GM23338 (cell line): ENCODE results near the gene ANP32E. TPM values are rescaled to one million over a fixed set of nuclear protein-coding genes. Genes with fewer than 3 reads are reported as not detected.

Experiments
- ATAC-seq: fragments of 200-7000 bp; cut with Tn5 transposase; 3 replicates; pipeline ENCODE4 v1.9.1; 2020
- DNase-seq: peaks from one replicate; pipeline ENCODE4 v3.0.0-alpha.2; 2015; ENCODE audit warnings: low spot score
- H2AFZ ChIP-seq: fragments of 200-600 bp; sonication (generic); 2 replicates; pipeline ENCODE4 v1.8.0; 2016; ENCODE audit warnings: antibody characterized with exemption, mild to moderate bottlenecking, moderate library complexity
- H3F3A ChIP-seq: fragments of 200-600 bp; sonication (generic); replicated peaks from 2 replicates; pipeline ENCODE4 v1.8.0; 2017; ENCODE audit warnings: antibody characterized with exemption, mixed run types, low read depth
- H3K27ac ChIP-seq: fragments of 200-600 bp; sonication (generic); 2 replicates; pipeline ENCODE4 v1.6.1; 2016; ENCODE audit warnings: low read depth
- H3K27me3 ChIP-seq: fragments of 200-600 bp; sonication (generic); 2 replicates; pipeline ENCODE4 v1.8.0; 2016; ENCODE audit warnings: mild to moderate bottlenecking, mixed run types, moderate library complexity; ENCODE audit not compliant: insufficient read depth
- H3K36me3 ChIP-seq: fragments of 200-600 bp; sonication (generic); 2 replicates; pipeline ENCODE4 v1.8.0; 2016; ENCODE audit warnings: mild to moderate bottlenecking; ENCODE audit not compliant: insufficient read depth
- H3K4me1 ChIP-seq: fragments of 200-600 bp; sonication (generic); 2 replicates; pipeline ENCODE4 v1.8.0; 2016; ENCODE audit warnings: mild to moderate bottlenecking, moderate library complexity; ENCODE audit not compliant: insufficient read depth
- H3K4me2 ChIP-seq: fragments of 200-600 bp; sonication (generic); 2 replicates; pipeline ENCODE4 v1.7.1; 2017; ENCODE audit warnings: mixed run types
- H3K4me3 ChIP-seq: fragments of 200-600 bp; sonication (generic); 2 replicates; pipeline ENCODE4 v1.6.1; 2016; ENCODE audit warnings: mixed run types
- H3K79me2 ChIP-seq: fragments of 200-600 bp; sonication (generic); replicated peaks from 2 replicates; pipeline ENCODE4 v1.8.0; 2017; ENCODE audit warnings: mild to moderate bottlenecking; ENCODE audit not compliant: insufficient read depth
- H3K9me2 ChIP-seq: fragments of 200-600 bp; sonication (generic); 2 replicates; pipeline ENCODE4 v1.8.0; 2017; ENCODE audit not compliant: insufficient read depth
- H4K20me1 ChIP-seq: fragments of 200-600 bp; sonication (generic); replicated peaks from 2 replicates; pipeline ENCODE4 v1.8.0; 2017; ENCODE audit warnings: mild to moderate bottlenecking; ENCODE audit not compliant: insufficient read depth
- H3K27ac Mint-ChIP-seq: 2 replicates; pipeline ENCODE4 v1.8.0; 2020; ENCODE audit warnings: inconsistent platforms, mild to moderate bottlenecking, moderate library complexity, mixed read lengths
- H3K27me3 Mint-ChIP-seq: 3 replicates; pipeline ENCODE4 v1.8.0; 2022; ENCODE audit warnings: low read depth, mild to moderate bottlenecking, moderate library complexity, mixed read lengths, inconsistent platforms; ENCODE audit not compliant: insufficient read depth, poor library complexity
- H3K36me3 Mint-ChIP-seq: 3 replicates; pipeline ENCODE4 v1.8.0; 2021; ENCODE audit warnings: low read depth, mild to moderate bottlenecking, inconsistent platforms, moderate library complexity, mixed read lengths
- H3K4me1 Mint-ChIP-seq: 3 replicates; pipeline ENCODE4 v1.8.0; 2020; ENCODE audit warnings: mild to moderate bottlenecking, inconsistent platforms, mixed read lengths
- H3K4me3 Mint-ChIP-seq: 3 replicates; pipeline ENCODE4 v1.8.0; 2021; ENCODE audit warnings: moderate library complexity, mild to moderate bottlenecking, inconsistent platforms, mixed read lengths
- H3K9me3 Mint-ChIP-seq: 3 replicates; pipeline ENCODE4 v1.8.0; 2020; ENCODE audit warnings: moderate library complexity, mild to moderate bottlenecking, inconsistent platforms, mixed read lengths
- CREB1 ChIP-seq: fragments of 250-450 bp; sonication (Bioruptor Pico); IDR thresholded peaks from 2 replicates; pipeline ENCODE4 v1.5.0; 2020; ENCODE audit warnings: low read depth, mild to moderate bottlenecking, moderate library complexity
- CTCF ChIP-seq, 2 experiments: fragments of 200-600 bp in 1 of 2; sonication (generic) in 1 of 2; conservative IDR thresholded peaks; 2 replicates each; pipeline versions ENCODE4 v1.5.1 to v1.6.1; 2016 to 2017; ENCODE audit warnings: antibody characterized with exemption in 2 of 2, low read depth in 2 of 2, mild to moderate bottlenecking in 2 of 2, moderate library complexity in 1 of 2
- ETS1 ChIP-seq: IDR thresholded peaks from 2 replicates; pipeline ENCODE4 v1.6.1; 2016; ENCODE audit warnings: antibody characterized with exemption
- EZH2 ChIP-seq: fragments of 200-600 bp; sonication (generic); IDR thresholded peaks from one replicate; pipeline ENCODE4 v1.8.0; 2017; ENCODE audit warnings: antibody characterized with exemption, mild to moderate bottlenecking, low read depth; ENCODE audit not compliant: unreplicated experiment
- EZH2phosphoT487 ChIP-seq: fragments of 200-600 bp; sonication (generic); IDR thresholded peaks from one replicate; pipeline ENCODE4 v1.8.1; 2018; ENCODE audit warnings: antibody characterized with exemption; ENCODE audit not compliant: unreplicated experiment
- POLR2AphosphoS5 ChIP-seq: IDR thresholded peaks from 2 replicates; pipeline ENCODE4 v1.6.1; 2016; ENCODE audit warnings: antibody characterized with exemption, low read depth
- REST ChIP-seq: IDR thresholded peaks from one replicate; pipeline ENCODE4 v1.6.1; 2018; ENCODE audit warnings: antibody characterized with exemption; ENCODE audit not compliant: unreplicated experiment
- STAT1 ChIP-seq: IDR thresholded peaks from one replicate; pipeline ENCODE4 v1.6.1; 2016; ENCODE audit warnings: antibody characterized with exemption; ENCODE audit not compliant: unreplicated experiment
- ZNF114 ChIP-seq: fragments of 250-450 bp; sonication (Bioruptor Pico); IDR thresholded peaks from 2 replicates; pipeline ENCODE4 v1.5.0; 2020; ENCODE audit warnings: mild to moderate bottlenecking, moderate library complexity
- ZNF331 ChIP-seq: fragments of 250-450 bp; sonication (Bioruptor Pico); IDR thresholded peaks from 2 replicates; pipeline ENCODE4 v1.5.0; 2020; ENCODE audit warnings: low read depth, mild to moderate bottlenecking, moderate library complexity
- long read RNA-seq: library from polyadenylated mRNA; unstranded; transcript quantifications from one replicate; pipeline ENCODE4 v2.0.0, GENCODE V29; 2020; ENCODE audit not compliant: unreplicated experiment
- polyA plus RNA-seq: library from polyadenylated mRNA; unstranded; fragments of >200 nt; fragmentation: Nextera tagmentation; extraction: Ambion mirVana; gene quantifications from 2 replicates; pipeline ENCODE4 v1.2.1, GENCODE V29; 2016
- total RNA-seq: library from RNA; depleted of rRNA; stranded (reverse); fragments of >200 nt; shearing (Covaris generic); gene quantifications from 2 replicates; pipeline ENCODE4 v1.2.3, GENCODE V29; 2014; rRNA removed

The ANP32E gene
- total RNA-seq (88.6 and 100 TPM in 2 replicates), polyA plus RNA-seq (244 and 257 TPM in 2 replicates)
- long read RNA-seq, transcript ANP32E-208 (7 exons, 3,451 nt) = major isoform, 5 of 80 reads
- long read RNA-seq, partial matches to known transcripts = 23 of 80 reads
- long read RNA-seq, other reads (novel, unspliced or antisense) = 51 of 80 reads

GRCh38 chr1:150235852-150236613 lies at the start of gene ANP32E:
Gene ANP32E (minus strand): TSS chr1:150236112. CDS start chr1:150235786, 326 bp downstream.
- Mint-ChIP-seq H3K4me1 (peaks cover 17% of the 10 kb centered on the region), H3K27me3 (peaks cover 7% of the 10 kb centered on the region), H3K27ac (peak within 1 kb of the TSS; percentile 95), H3K36me3 (peaks cover 7% of the 10 kb centered on the region; the same call in 2 of the 3 replicates), H3K9me3 (no peaks in the 10 kb centered on the region; the same call in 2 of the 3 replicates), H3K4me3 (no peak within 1 kb of the TSS; the same call in 2 of the 3 replicates)
- peaks cover 7% of the 10 kb centered on the region; the same call in 1 of the 2 replicates for H3K9me2 ChIP-seq
- H4K20me1 ChIP-seq = peaks cover 12% of the 10 kb centered on the region; the same call in 1 of the 2 replicates
- H3K79me2 ChIP-seq = peaks cover 48% of the 10 kb centered on the region
- H3K27ac ChIP-seq = peak within 1 kb of the TSS; percentile 86
- peaks cover 15% of the 10 kb centered on the region for H3K4me1 ChIP-seq
- H3K4me3 ChIP-seq = peak within 1 kb of the TSS; percentile 71
- H3K27me3 ChIP-seq = no peaks in the 10 kb centered on the region
- H3K36me3 ChIP-seq = no peaks in the 10 kb centered on the region
- ATAC-seq = peak; percentile 89
- TF ChIP-seq CREB1 (CRISPR knock-in tag) (peak; percentile 91), ETS1 (peak; percentile 49; the same call in 1 of the 2 replicates), POLR2AphosphoS5 (peak; percentile 98), STAT1 (no peak), REST (peak; percentile 58)
- no peak within 1 kb of the TSS for H2AFZ ChIP-seq
- H3K4me2 ChIP-seq = peak within 1 kb of the TSS; percentile 80
- peak; percentile 99 for DNase-seq
- no peaks in the 10 kb centered on the region for H3F3A ChIP-seq

GRCh38 chr1:150283260-150283659 lies 47.3 kb upstream of the ANP32E start:
- ATAC-seq = no peak
- peaks cover 19% of the 10 kb centered on the region for H3K27me3 Mint-ChIP-seq
- H3K4me3 Mint-ChIP-seq = peak overlapping the region; percentile 91
- TF ChIP-seq EZH2phosphoT487 (no peak), REST (no peak), ZNF114 (no peak), EZH2 (no peak), ETS1 (no peak), STAT1 (no peak), CTCF (conservative IDR thresholded peaks at IDR 0.05; ENCODE audit: low read depth in 2 of 2) (no peak), ZNF331 (CRISPR knock-in tag) (no peak)

More at GRCh38 chr1:150283260-150283659, 47.3 kb upstream of the ANP32E start:
- DNase-seq = peak; percentile 14
- peaks cover 13% of the 10 kb centered on the region for H3K27me3 ChIP-seq
- Mint-ChIP-seq H3K27ac (no peak overlapping the region), H3K4me1 (peaks cover 18% of the 10 kb centered on the region), H3K9me3 (no peaks in the 10 kb centered on the region), H3K36me3 (peaks cover 16% of the 10 kb centered on the region; the same call in 2 of the 3 replicates)
- peak overlapping the region; percentile 60 for H3K4me3 ChIP-seq
- H3K4me2 ChIP-seq = peak overlapping the region; percentile 80
- peaks cover 15% of the 10 kb centered on the region for H3K4me1 ChIP-seq
- H3K27ac ChIP-seq = no peak overlapping the region
- peaks cover 2% of the 10 kb centered on the region; the same call in 1 of the 2 replicates for H3F3A ChIP-seq
- H4K20me1 ChIP-seq = no peaks in the 10 kb centered on the region
- H3K79me2 ChIP-seq = no peaks in the 10 kb centered on the region
- no peaks in the 10 kb centered on the region for H3K9me2 ChIP-seq
- no peaks in the 10 kb centered on the region for H3K36me3 ChIP-seq
- peak overlapping the region; percentile 92 for H2AFZ ChIP-seq
